Measurements from ENCODE around the gene CREM. TPM values are rescaled to one million over a fixed set of nuclear protein-coding genes. Genes with fewer than 3 reads are reported as not detected.

The CREM gene
- total and polyA plus RNA-seq, 2 of the 8 experiments (the other 6 are each of a cell fraction or from before 2014, with no cell fraction given): 18.7 to 21.9 TPM

DNA sequence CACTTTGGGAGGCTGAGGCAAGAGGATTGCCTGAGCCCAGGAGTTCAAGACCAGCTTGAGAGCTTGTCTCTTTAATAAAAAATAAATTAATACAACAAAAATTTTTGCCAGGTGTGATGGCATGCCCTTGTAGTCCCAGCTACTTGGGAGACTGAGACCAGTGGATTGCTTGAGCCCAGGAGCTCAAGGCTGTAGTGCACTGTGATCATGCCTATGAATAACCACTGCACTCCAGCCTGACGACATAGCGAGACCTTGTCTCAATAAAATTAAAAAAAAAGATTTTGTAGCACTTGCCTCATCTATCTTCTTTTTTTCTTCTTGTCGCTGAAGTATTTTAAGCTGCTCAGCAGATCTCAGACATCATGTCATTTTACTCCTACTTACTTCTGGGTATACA, 26.3 kb downstream of the CREM start:
- DNase-seq (ENCODE audit: low read depth in 1 of 2, low spot score in 2 of 2) (no peak), FAIRE-seq (no peak)
- no peaks in the 10 kb centered on the region for H3K9me3 ChIP-seq (ENCODE audit: insufficient read depth in 2 of 2, low read depth in 1 of 2, low read length in 1 of 2)
- H2BK15ac ChIP-seq (ENCODE audit: low read length): no peak overlapping the region
- no peaks in the 10 kb centered on the region for H3K27me3 ChIP-seq (replicated peaks in 1 of 4; ENCODE audit: control insufficient read depth in 3 of 4, extremely low read depth in 1 of 4, insufficient read depth in 3 of 4, low read length in 3 of 4)
- no peaks in the 10 kb centered on the region for H3K36me3 ChIP-seq (ENCODE audit: control insufficient read depth in 2 of 4, insufficient read depth in 4 of 4, low read length in 3 of 4)
- no peak overlapping the region for H4K5ac ChIP-seq (ENCODE audit: insufficient read length, low read depth, low read length)
- no peak overlapping the region for H3K27ac ChIP-seq (ENCODE audit: low read depth, low read length)
- H2AK5ac ChIP-seq (ENCODE audit: low read depth, low read length): no peak overlapping the region
- no peak overlapping the region for H2BK5ac ChIP-seq (ENCODE audit: low read depth, low read length)
- H3K23me2 ChIP-seq (ENCODE audit: low read depth, low read length): no peaks in the 10 kb centered on the region
- H3K9ac ChIP-seq (replicated peaks in 1 of 4; ENCODE audit: extremely low read depth in 1 of 4, low read depth in 3 of 4, low read length in 3 of 4): no peak overlapping the region
- no peaks in the 10 kb centered on the region for H3K79me1 ChIP-seq (ENCODE audit: low read depth, low read length)
- H3K4me1 ChIP-seq (replicated peaks in 1 of 4; ENCODE audit: control insufficient read depth in 3 of 4, insufficient read depth in 4 of 4, low read length in 3 of 4): peaks cover 0 to 3% (median 2%) of the 10 kb centered on the region in 4 experiments; a peak in 3 of 7 replicates
- POLR2A ChIA-PET (ENCODE audit: partially characterized antibody): no interaction called here
- H2AFZ ChIP-seq (ENCODE audit: low read length): no peak overlapping the region
- no peak overlapping the region for H2BK20ac ChIP-seq (ENCODE audit: low read length)
- H3K4me2 ChIP-seq (ENCODE audit: insufficient read depth in 1 of 2, low read depth in 2 of 2, low read length in 2 of 2): no peak overlapping the region
- no peak overlapping the region for H3K23ac ChIP-seq (ENCODE audit: insufficient read length)
- H3K79me2 ChIP-seq (ENCODE audit: control insufficient read depth in 1 of 2, insufficient read depth in 2 of 2, low read length in 2 of 2): no peaks in the 10 kb centered on the region
- H4K8ac ChIP-seq (ENCODE audit: extremely low read depth, insufficient read depth, low read length): no peak overlapping the region
- no peaks in the 10 kb centered on the region for H4K20me1 ChIP-seq (replicated peaks in 1 of 2; ENCODE audit: control insufficient read depth in 1 of 2, insufficient read depth in 2 of 2, low read length in 2 of 2)
- H3K14ac ChIP-seq (ENCODE audit: insufficient read length): no peak overlapping the region
- no peak overlapping the region for H2BK12ac ChIP-seq (ENCODE audit: low read depth, low read length)
- H3K4ac ChIP-seq (replicated peaks; ENCODE audit: insufficient read length, low read depth, low read length): no peak overlapping the region
- no peak overlapping the region for H3K4me3 ChIP-seq (ENCODE audit: extremely low read depth in 1 of 4, insufficient read depth in 2 of 4, low read depth in 3 of 4, low read length in 4 of 4)
- 93% methylated on average over 3 of the region's 3 CpGs; no CpG with 5 or more reads in 1 of the 2 experiments for WGBS, 2 experiments (ENCODE audit: extremely low coverage in 1 of 2, insufficient coverage in 1 of 2, insufficient read length in 1 of 2, insufficient replicate concordance in 2 of 2, low coverage in 1 of 2, low lambda C conversion rate in 2 of 2, missing lambda C conversion rate in 1 of 2)
- CTCF ChIA-PET (ENCODE audit: partially characterized antibody): interaction anchor here (1.3 to 1.6 kb wide), 2 partner anchors 9 to 11 kb away, joined by 3 to 4 read pairs; no protein-coding TSS in a partner anchor
- H2BK120ac ChIP-seq (replicated peaks; ENCODE audit: low read depth, low read length): no peak overlapping the region
- no peak overlapping the region for H3K56ac ChIP-seq (replicated peaks; ENCODE audit: insufficient read length, low read depth, low read length)
- H4K91ac ChIP-seq (replicated peaks; ENCODE audit: insufficient read length, low read length): no peak overlapping the region
- no peak overlapping the region for H3K18ac ChIP-seq (ENCODE audit: extremely low read depth, low read length)
- TF ChIP-seq HDAC6 (IDR thresholded peaks at IDR 0.05; ENCODE audit: low read depth, low read length): no peak
- TF ChIP-seq SAP30 (IDR thresholded peaks at IDR 0.05; ENCODE audit: insufficient read depth, insufficient replicate concordance, low read length): no peak
- no peak for TF ChIP-seq SIN3A (conservative IDR thresholded peaks at IDR 0.05 in 1 of 2, IDR thresholded peaks at IDR 0.05 in 1 of 2; ENCODE audit: low read depth in 1 of 2, low read length in 2 of 2)
- TF ChIP-seq CEBPB (IDR thresholded peaks at IDR 0.05; ENCODE audit: low read depth, low read length): no peak
- TF ChIP-seq KDM4A (IDR thresholded peaks at IDR 0.05; ENCODE audit: low read depth, low read length, severe bottlenecking): no peak
- TF ChIP-seq CTBP2 (IDR thresholded peaks at IDR 0.05; ENCODE audit: borderline replicate concordance, insufficient read depth, insufficient read length, low read length): no peak
- TF ChIP-seq TAF1 (IDR thresholded peaks at IDR 0.05; ENCODE audit: low read depth, low read length): no peak
- no peak for TF ChIP-seq PHF8 (conservative IDR thresholded peaks at IDR 0.05; ENCODE audit: low read depth, low read length)
- no peak for TF ChIP-seq SUZ12 (IDR thresholded peaks at IDR 0.05; ENCODE audit: low read length)
- no peak for TF ChIP-seq SIRT6 (IDR thresholded peaks at IDR 0.05; ENCODE audit: low read length)
- TF ChIP-seq, protein P1, sequence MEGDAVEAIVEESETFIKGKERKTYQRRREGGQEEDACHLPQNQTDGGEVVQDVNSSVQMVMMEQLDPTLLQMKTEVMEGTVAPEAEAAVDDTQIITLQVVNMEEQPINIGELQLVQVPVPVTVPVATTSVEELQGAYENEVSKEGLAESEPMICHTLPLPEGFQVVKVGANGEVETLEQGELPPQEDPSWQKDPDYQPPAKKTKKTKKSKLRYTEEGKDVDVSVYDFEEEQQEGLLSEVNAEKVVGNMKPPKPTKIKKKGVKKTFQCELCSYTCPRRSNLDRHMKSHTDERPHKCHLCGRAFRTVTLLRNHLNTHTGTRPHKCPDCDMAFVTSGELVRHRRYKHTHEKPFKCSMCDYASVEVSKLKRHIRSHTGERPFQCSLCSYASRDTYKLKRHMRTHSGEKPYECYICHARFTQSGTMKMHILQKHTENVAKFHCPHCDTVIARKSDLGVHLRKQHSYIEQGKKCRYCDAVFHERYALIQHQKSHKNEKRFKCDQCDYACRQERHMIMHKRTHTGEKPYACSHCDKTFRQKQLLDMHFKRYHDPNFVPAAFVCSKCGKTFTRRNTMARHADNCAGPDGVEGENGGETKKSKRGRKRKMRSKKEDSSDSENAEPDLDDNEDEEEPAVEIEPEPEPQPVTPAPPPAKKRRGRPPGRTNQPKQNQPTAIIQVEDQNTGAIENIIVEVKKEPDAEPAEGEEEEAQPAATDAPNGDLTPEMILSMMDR (IDR thresholded peaks at IDR 0.05; ENCODE audit: control extremely low read depth in 1 of 3, insufficient read depth in 1 of 3, low read depth in 1 of 3, low read length in 3 of 3): no peak
- no peak for TF ChIP-seq KDM5A (IDR thresholded peaks at IDR 0.05; ENCODE audit: low read length)
